ENCODE data around the gene ZNF200.
A peak's percentile ranks its signal among the peaks of the same experiment; 100 is the strongest.
"Not testable (repeated sequence)": the region's sequence is repeated elsewhere in the genome, so short reads cannot be mapped to it uniquely, and the experiment has no call there.

Gene ZNF200

DNA sequence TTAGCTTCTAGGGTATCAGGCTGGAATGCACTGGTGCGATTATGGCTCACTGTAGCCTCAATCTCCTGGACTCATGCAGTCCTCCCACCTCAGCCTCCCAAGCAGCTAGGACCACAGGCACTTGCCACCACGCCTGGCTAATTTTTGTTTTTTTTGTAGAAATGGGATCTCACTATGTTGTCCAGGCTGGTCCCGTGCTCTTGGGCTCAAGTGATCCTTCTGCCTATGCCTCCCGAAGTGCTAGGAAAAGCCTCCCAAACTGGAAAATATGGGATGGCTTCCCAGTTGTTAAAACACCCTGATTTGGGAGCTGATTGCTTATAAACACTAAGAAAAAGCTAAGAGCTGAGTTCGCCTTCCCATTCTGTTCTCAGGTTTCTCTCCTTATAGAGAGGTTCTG, 41.7 kb upstream of the ZNF200 start:
- TF ChIP-seq, protein P1, sequence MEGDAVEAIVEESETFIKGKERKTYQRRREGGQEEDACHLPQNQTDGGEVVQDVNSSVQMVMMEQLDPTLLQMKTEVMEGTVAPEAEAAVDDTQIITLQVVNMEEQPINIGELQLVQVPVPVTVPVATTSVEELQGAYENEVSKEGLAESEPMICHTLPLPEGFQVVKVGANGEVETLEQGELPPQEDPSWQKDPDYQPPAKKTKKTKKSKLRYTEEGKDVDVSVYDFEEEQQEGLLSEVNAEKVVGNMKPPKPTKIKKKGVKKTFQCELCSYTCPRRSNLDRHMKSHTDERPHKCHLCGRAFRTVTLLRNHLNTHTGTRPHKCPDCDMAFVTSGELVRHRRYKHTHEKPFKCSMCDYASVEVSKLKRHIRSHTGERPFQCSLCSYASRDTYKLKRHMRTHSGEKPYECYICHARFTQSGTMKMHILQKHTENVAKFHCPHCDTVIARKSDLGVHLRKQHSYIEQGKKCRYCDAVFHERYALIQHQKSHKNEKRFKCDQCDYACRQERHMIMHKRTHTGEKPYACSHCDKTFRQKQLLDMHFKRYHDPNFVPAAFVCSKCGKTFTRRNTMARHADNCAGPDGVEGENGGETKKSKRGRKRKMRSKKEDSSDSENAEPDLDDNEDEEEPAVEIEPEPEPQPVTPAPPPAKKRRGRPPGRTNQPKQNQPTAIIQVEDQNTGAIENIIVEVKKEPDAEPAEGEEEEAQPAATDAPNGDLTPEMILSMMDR (IDR thresholded peaks at IDR 0.05; ENCODE audit: low read depth, low read length, missing control alignments): no peak
- DNase-seq (ENCODE audit: low read depth): no peak
- H3K4me3 ChIP-seq (ENCODE audit: low read depth, low read length): no peak overlapping the region

DNA sequence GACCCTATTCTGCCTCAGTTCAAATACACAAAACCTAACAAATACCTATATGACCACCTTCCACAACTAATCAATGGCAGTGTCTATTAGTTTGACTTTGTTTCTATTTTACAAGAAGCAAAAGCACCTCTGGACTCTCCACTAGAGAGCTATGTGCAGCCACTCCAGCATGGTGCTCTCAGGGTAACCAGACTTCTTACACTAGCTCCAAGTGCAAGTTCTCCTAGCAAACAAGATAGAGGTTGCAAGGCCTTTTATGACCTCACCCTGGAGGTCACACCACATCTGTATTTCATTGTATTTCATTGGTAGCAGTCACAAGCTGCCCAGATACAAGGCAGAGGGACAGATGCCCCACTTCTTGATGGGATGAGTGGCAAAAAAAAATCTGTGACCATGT, 40.0 kb upstream of the ZNF200 start:
- no peak overlapping the region for H3K4me3 ChIP-seq (ENCODE audit: low read depth, low read length)
- no peak for DNase-seq (ENCODE audit: low read depth)
- TF ChIP-seq, protein P1 (IDR thresholded peaks at IDR 0.05; ENCODE audit: low read depth, low read length, missing control alignments): no peak

DNA sequence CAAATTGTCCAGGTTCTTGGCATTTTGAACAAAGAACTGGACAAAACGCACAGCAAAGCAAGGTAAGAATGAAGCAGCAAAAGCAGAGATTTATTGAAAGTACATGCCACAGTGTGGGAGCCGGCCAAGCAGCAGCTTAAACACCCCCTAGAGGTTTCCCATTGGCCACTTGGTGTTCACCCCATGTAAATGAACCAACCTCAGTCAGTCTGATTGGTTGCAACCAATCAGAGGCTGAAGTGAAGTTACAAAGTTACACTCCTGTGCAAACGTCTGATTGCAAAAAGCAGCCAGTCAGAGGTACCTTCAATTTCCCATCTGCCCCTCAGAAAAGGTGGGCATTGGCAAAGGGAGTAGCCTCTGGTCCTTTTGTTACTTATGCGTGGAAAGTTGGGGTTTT, 39.5 kb upstream of the ZNF200 start:
- TF ChIP-seq, protein P1 (IDR thresholded peaks at IDR 0.05; ENCODE audit: low read depth, low read length, missing control alignments): no peak
- no peak for DNase-seq (ENCODE audit: low read depth)

DNA sequence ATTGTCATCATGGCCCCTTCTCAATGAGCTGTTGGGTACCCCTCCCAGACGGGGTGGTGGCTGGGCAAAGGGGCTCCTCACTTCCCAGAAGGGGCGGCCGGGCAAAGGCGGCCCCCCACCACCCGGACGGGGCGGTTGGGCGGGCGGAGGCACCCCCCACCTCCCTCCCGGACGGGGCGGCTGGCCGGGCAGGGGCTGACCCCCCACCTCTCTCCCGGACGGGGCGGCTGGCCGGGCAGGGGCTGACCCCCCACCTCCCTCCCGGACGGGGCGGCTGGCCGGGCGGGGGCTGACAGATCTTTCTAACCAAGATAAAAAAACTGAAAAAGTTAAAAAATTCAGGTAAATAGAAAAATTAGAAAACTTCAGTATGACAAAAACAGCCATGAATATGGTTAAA, 36.3 kb upstream of the ZNF200 start:
- DNase-seq (ENCODE audit: low read depth); H3K4me3 ChIP-seq (ENCODE audit: low read depth, low read length): not testable (repeated sequence)

More for the DNA sequence above, 39.5 kb upstream of the ZNF200 start:
- H3K4me3 ChIP-seq (ENCODE audit: low read depth, low read length): no peak overlapping the region

DNA sequence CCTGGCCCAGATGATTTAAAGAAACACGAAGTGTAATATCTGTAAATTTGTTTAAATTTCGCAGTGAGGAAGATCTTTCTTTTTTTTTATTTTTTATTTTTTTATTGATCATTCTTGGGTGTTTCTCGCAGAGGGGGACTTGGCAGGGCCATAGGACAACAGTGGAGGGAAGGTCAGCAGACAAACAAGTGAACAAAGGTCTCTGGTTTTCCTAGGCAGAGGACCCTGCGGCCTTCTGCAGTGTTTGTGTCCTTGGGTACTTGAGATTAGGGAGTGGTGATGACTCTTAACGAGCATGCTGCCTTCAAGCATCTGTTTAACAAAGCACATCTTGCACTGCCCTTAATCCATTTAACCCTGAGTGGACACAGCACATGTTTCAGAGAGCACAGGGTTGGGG, 35.8 kb upstream of the ZNF200 start:
- not testable (repeated sequence) for DNase-seq (ENCODE audit: low read depth); H3K4me3 ChIP-seq (ENCODE audit: low read depth, low read length)

DNA sequence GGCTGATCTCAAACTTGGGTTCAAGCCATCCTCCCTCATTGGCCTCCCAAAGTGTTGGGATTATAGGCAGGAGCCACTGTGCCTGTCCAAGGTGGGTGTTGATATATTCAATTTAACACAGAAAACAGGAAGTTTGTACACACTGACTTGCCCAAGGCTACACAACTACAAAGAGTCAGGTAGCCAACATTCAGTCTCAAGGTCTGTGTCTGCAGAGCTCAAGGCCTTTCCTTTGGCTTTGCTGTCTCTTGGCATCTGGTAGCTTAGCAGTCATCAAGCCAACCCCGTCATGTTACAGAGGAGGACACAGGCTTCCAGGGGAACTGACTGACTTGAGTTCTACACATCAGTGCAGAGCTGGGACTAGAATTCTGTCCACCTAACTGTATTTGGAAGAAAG, 33.3 kb upstream of the ZNF200 start:
- TF ChIP-seq, protein P1 (IDR thresholded peaks at IDR 0.05; ENCODE audit: low read depth, low read length, missing control alignments): no peak
- H3K4me3 ChIP-seq (ENCODE audit: low read depth, low read length): no peak overlapping the region
- no peak for DNase-seq (ENCODE audit: low read depth)

DNA sequence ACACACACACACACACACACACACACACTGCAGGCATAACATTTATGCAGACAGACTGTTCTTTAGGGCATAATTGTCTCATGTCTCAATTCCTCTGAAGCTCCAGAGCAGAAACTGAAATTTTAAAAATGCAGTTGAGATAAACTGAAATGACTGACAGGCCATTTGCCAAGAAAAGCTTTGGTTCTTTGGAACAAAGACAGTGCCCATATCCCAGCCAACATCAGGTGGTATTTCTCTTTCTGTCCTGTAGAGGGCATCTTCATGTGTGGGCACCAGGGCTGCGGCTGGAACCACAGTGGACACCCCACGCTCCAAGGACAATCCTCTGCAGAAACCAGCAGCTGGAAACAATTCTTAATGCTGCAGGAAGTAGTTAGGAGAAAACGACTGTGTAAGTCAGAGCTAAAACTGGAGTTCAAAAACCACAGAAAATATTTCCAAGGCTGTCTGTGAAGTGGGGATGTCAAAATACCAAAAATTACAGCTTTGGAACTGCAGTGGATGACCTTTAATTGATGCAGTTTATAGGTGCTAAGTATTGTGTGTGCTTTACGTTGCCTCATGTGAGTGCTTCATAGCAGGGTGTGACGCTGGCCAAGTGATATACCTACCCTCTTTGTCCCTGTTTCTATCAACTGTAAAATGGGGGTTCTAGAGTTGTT, 32.0 kb upstream of the ZNF200 start:
- H3K4me3 ChIP-seq (ENCODE audit: low read depth, low read length): no peak overlapping the region
- DNase-seq (ENCODE audit: low read depth): no peak
- TF ChIP-seq, protein P1 (IDR thresholded peaks at IDR 0.05; ENCODE audit: low read depth, low read length, missing control alignments): peak; percentile 47

DNA sequence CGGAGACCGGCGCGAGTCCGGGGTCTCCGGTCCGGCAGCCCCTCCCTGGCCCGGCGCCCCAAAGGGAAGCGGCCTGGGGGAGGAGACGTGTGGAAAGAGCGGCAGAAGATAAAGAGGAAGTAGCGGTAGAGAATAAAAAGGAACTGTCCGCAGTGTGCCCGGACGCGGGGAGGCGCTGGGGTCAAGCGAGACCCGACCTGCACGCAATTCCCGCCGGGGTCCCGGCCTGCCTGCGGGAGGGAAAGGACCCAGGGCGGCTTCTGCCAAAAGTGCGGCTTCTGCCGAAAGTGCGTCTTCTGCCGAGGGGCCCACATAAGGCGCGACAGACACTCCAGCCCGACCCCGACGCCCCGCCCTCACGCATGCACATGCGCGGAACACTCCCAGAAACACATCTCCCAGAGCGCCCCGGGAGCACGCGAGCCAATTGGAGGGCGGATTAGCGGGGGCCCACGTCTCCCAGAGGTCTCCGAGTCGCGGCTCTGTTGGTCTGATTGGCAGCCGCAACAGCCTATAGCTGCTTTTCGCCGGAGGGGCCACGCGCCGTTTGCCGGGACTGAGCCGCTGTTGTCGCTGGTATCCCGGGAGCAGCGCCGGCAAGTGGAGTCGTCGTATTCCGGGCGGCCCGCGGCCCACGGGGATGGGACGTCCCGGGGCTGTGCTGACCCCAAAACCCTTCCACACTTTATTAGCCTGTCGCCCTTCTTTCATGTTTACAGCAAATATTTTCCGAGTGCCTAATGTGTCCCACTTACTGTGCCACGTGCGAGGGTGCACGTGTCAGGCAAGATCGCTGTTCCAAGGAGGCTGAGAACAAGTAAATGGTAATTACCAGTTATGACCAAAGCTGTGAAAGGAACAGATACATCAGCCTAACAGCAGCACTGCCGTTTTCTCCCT, 29.4 kb upstream of the ZNF200 start:
- TF ChIP-seq, protein P1 (IDR thresholded peaks at IDR 0.05; ENCODE audit: low read depth, low read length, missing control alignments): peak; percentile 43
- peak overlapping the region; percentile 63 for H3K4me3 ChIP-seq (ENCODE audit: low read depth, low read length)
- peak; percentile 90 for DNase-seq (ENCODE audit: low read depth)
